HL-60/S4 (cell line): ENCODE results near the gene C12orf54.
"Not testable (repeated sequence)": the region's sequence is repeated elsewhere in the genome, so short reads cannot be mapped to it uniquely, and the experiment has no call there.

Experiments
- in situ Hi-C: fragments of 300-500 bp; cut with MboI; formaldehyde crosslinking; loops from 2 replicates; pipeline ENCODE4 v1.14.3; 2022; ENCODE audit warnings: low sequenced_read_pairs

C12orf54 gene

GRCh38 chr12:48482198-48482597, at the start of gene C12orf54:
C12orf54 (plus strand) TSS chr12:48482498; CDS start chr12:48483297, 799 bp downstream.
- in situ Hi-C loops = no loop called here

- in situ Hi-C loops = not testable (repeated sequence)
Observed at GRCh38 chr12:48434016-48434415, 48.3 kb upstream of the C12orf54 start.

- in situ Hi-C loops = no loop called here
Observed at GRCh38 chr12:48441069-48441468, 41.2 kb upstream of the C12orf54 start.

- in situ Hi-C loops = no loop called here
Observed at GRCh38 chr12:48442179-48442847, 40.0 kb upstream of the C12orf54 start.

GRCh38 chr12:48445538-48445937, 36.8 kb upstream of the C12orf54 start:
- in situ Hi-C loops = no loop called here

- in situ Hi-C loops = no loop called here
Observed at GRCh38 chr12:48446161-48446776, 36.0 kb upstream of the C12orf54 start.

GRCh38 chr12:48447755-48448154, 34.5 kb upstream of the C12orf54 start:
- in situ Hi-C loops = no loop called here

GRCh38 chr12:48451372-48451771, 30.9 kb upstream of the C12orf54 start:
- in situ Hi-C loops = no loop called here

- in situ Hi-C loops = not testable (repeated sequence)
Observed at GRCh38 chr12:48452961-48453360, 29.3 kb upstream of the C12orf54 start.

GRCh38 chr12:48454667-48455066, 27.6 kb upstream of the C12orf54 start:
- in situ Hi-C loops = no loop called here

GRCh38 chr12:48455116-48455515, 27.2 kb upstream of the C12orf54 start:
- in situ Hi-C loops = no loop called here

- in situ Hi-C loops = no loop called here
Observed at GRCh38 chr12:48459259-48459658, 23.0 kb upstream of the C12orf54 start.

GRCh38 chr12:48469027-48469426, 13.3 kb upstream of the C12orf54 start:
- in situ Hi-C loops = not testable (repeated sequence)

GRCh38 chr12:48472259-48472658, 10.0 kb upstream of the C12orf54 start, which contains the start of gene ANP32D:
ANP32D (plus strand) TSS chr12:48472559; CDS start chr12:48472665, 106 bp downstream.
- in situ Hi-C loops = no loop called here

GRCh38 chr12:48473061-48473460, 9.2 kb upstream of the C12orf54 start:
- in situ Hi-C loops = no loop called here

GRCh38 chr12:48474497-48474896, 7.8 kb upstream of the C12orf54 start:
- in situ Hi-C loops = not testable (repeated sequence)

- in situ Hi-C loops = no loop called here
Observed at GRCh38 chr12:48482930-48483329, 632 bp downstream of the C12orf54 start.

GRCh38 chr12:48486261-48486660, 4.0 kb downstream of the C12orf54 start:
- in situ Hi-C loops = no loop called here

GRCh38 chr12:48486679-48487078, 4.4 kb downstream of the C12orf54 start:
- in situ Hi-C loops = no loop called here

GRCh38 chr12:48489012-48489411, 6.7 kb downstream of the C12orf54 start:
- in situ Hi-C loops = no loop called here

GRCh38 chr12:48489456-48489855, 7.2 kb downstream of the C12orf54 start:
- in situ Hi-C loops = not testable (repeated sequence)

GRCh38 chr12:48500281-48500680, 18.0 kb downstream of the C12orf54 start:
- in situ Hi-C loops = not testable (repeated sequence)
